Vagina (tissue), 2 donors: ENCODE data around the gene LRFN4. TPM values are rescaled to one million over a fixed set of nuclear protein-coding genes. Genes with fewer than 3 reads are reported as not detected.

Experiments used
- DNase-seq, 2 donors: peaks; one replicate each; pipeline ENCODE4 v3.0.0-alpha.2; 2017; ENCODE audit errors: extremely low spot score in 2 of 2
- H3K27ac ChIP-seq: fragments of 200-600 bp; sonication (generic); one replicate; pipeline ENCODE4 v1.5.1; 2019
- H3K27me3 ChIP-seq: fragments of 200-600 bp; sonication (generic); one replicate; pipeline ENCODE4 v1.5.1; 2019
- H3K36me3 ChIP-seq, 2 donors: fragments of 200-600 bp; sonication (generic); one replicate each; pipeline ENCODE4 v1.5.1; 2017 to 2019
- H3K4me1 ChIP-seq: fragments of 200-600 bp; sonication (generic); one replicate; pipeline ENCODE4 v1.5.1; 2019
- H3K4me3 ChIP-seq, 2 donors: fragments of 200-600 bp; sonication (generic); 1 replicate in 1 of 2; 2 replicates in 1 of 2; pipeline ENCODE4 v1.5.1; 2016 to 2019
- H3K9me3 ChIP-seq: fragments of 200-600 bp; sonication (generic); one replicate; pipeline ENCODE4 v1.5.1; 2019
- CTCF ChIP-seq, 3 experiments: fragments of 450-650 bp in 2 of 3; fragments of 200-600 bp in 1 of 3; sonication (generic) in 1 of 3; IDR thresholded peaks; one replicate each; pipeline ENCODE4 v1.5.1; 2017 to 2019; ENCODE audit warnings: antibody characterized with exemption in 3 of 3, mild to moderate bottlenecking in 2 of 3, moderate library complexity in 2 of 3
- POLR2A ChIP-seq, 2 donors: fragments of 450-650 bp; IDR thresholded peaks; one replicate each; pipeline ENCODE4 v1.6.1; 2017; ENCODE audit warnings: antibody characterized with exemption in 2 of 2, mild to moderate bottlenecking in 2 of 2, moderate library complexity in 2 of 2
- POLR2AphosphoS5 ChIP-seq, 2 donors: sonication (generic); formaldehyde crosslinking; IDR thresholded peaks; one replicate each; pipeline ENCODE4 v1.9.0; 2017; ENCODE audit warnings: antibody characterized with exemption in 2 of 2, mild to moderate bottlenecking in 2 of 2, low read depth in 1 of 2; ENCODE audit not compliant: insufficient read depth in 1 of 2
- intact Hi-C: fragments of 100-400 bp; cut with DNase I; formaldehyde crosslinking; loops from one replicate; pipeline ENCODE4 v1.15.1; 2023
- total RNA-seq: library from RNA; depleted of rRNA; stranded (reverse); fragments of >200 nt; gene quantifications from one replicate; pipeline ENCODE4 v1.2.3, GENCODE V29; 2016

LRFN4 gene
- total RNA-seq, 1 donor from 2014 or later = 8.1 TPM

GRCh38 chr11:66880496-66881450, 23.9 kb downstream of the LRFN4 start:
- TF ChIP-seq CTCF (IDR thresholded peaks at IDR 0.05) = no peak
- no peak for TF ChIP-seq POLR2AphosphoS5 (IDR thresholded peaks at IDR 0.05; ENCODE audit: insufficient read depth in 1 of 2, low read depth in 1 of 2)
- no peak for TF ChIP-seq POLR2A (IDR thresholded peaks at IDR 0.05)
- Histone ChIP-seq H3K36me3 (no peaks in the 10 kb centered on the region), H3K4me1 (peaks cover 46% of the 10 kb centered on the region), H3K4me3 (no peak overlapping the region), H3K27ac (no peak overlapping the region), H3K27me3 (no peaks in the 10 kb centered on the region), H3K9me3 (no peaks in the 10 kb centered on the region)
- no peak for DNase-seq
- intact Hi-C loops = no loop called here

GRCh38 chr11:66881451-66881835, 24.6 kb downstream of the LRFN4 start:
- Histone ChIP-seq H3K4me1 (peaks cover 46% of the 10 kb centered on the region), H3K27ac (no peak overlapping the region)
- intact Hi-C loops = no loop called here

GRCh38 chr11:66881927-66882452, 25.1 kb downstream of the LRFN4 start:
- DNase-seq = no peak
- H3K27me3 ChIP-seq = no peaks in the 10 kb centered on the region
- TF ChIP-seq CTCF (IDR thresholded peaks at IDR 0.05) = no peak
- no peak for TF ChIP-seq POLR2A (IDR thresholded peaks at IDR 0.05)
- TF ChIP-seq POLR2AphosphoS5 (IDR thresholded peaks at IDR 0.05; ENCODE audit: insufficient read depth in 1 of 2, low read depth in 1 of 2) = no peak
- H3K27ac ChIP-seq = no peak overlapping the region
- H3K4me3 ChIP-seq = no peak overlapping the region
- H3K9me3 ChIP-seq = no peaks in the 10 kb centered on the region
- H3K4me1 ChIP-seq = peaks cover 46% of the 10 kb centered on the region
- intact Hi-C loops = no loop called here
- no peaks in the 10 kb centered on the region for H3K36me3 ChIP-seq

More at GRCh38 chr11:66881451-66881835, 24.6 kb downstream of the LRFN4 start:
- Histone ChIP-seq H3K4me3 (no peak overlapping the region), H3K36me3 (no peaks in the 10 kb centered on the region), H3K9me3 (no peaks in the 10 kb centered on the region), H3K27me3 (no peaks in the 10 kb centered on the region)
- no peak for TF ChIP-seq CTCF (IDR thresholded peaks at IDR 0.05)
- no peak for TF ChIP-seq POLR2AphosphoS5 (IDR thresholded peaks at IDR 0.05; ENCODE audit: insufficient read depth in 1 of 2, low read depth in 1 of 2)
- TF ChIP-seq POLR2A (IDR thresholded peaks at IDR 0.05) = no peak
- DNase-seq = no peak

- no peak overlapping the region for H3K27ac ChIP-seq
- no peaks in the 10 kb centered on the region for H3K9me3 ChIP-seq
- peaks cover 46% of the 10 kb centered on the region for H3K4me1 ChIP-seq
- H3K27me3 ChIP-seq = no peaks in the 10 kb centered on the region
- TF ChIP-seq CTCF (IDR thresholded peaks at IDR 0.05) = no peak
- no peak for TF ChIP-seq POLR2AphosphoS5 (IDR thresholded peaks at IDR 0.05; ENCODE audit: insufficient read depth in 1 of 2, low read depth in 1 of 2)
- no peak for TF ChIP-seq POLR2A (IDR thresholded peaks at IDR 0.05)
- no peak for DNase-seq
- intact Hi-C loops = no loop called here
- no peaks in the 10 kb centered on the region for H3K36me3 ChIP-seq
- peak overlapping the region in 1 of 2 donors; percentile 24 for H3K4me3 ChIP-seq
Observed at GRCh38 chr11:66882561-66883015, 25.7 kb downstream of the LRFN4 start.
